ENCODE data around the gene BAIAP2. TPM values are rescaled to one million over a fixed set of nuclear protein-coding genes. Genes with fewer than 3 reads are reported as not detected.

Gene BAIAP2
- total RNA-seq, 1 donor from 2014 or later: 48.9 TPM

GRCh38 chr17:81092518-81093095 lies 57.7 kb downstream of the BAIAP2 start:
- TF ChIP-seq CTCF (IDR thresholded peaks at IDR 0.05; ENCODE audit: unreplicated experiment): no peak
- no peak overlapping the region for H3K27ac Mint-ChIP-seq
- H3K9me3 Mint-ChIP-seq: no peaks in the 10 kb centered on the region
- peaks cover 36% of the 10 kb centered on the region for H3K4me1 Mint-ChIP-seq
- no peak overlapping the region for H3K4me3 Mint-ChIP-seq
- H3K27me3 Mint-ChIP-seq (ENCODE audit: low read depth): no peaks in the 10 kb centered on the region
- no peak for DNase-seq (ENCODE audit: low spot score in 2 of 2, unreplicated experiment in 2 of 2)
- no peaks in the 10 kb centered on the region for H3K36me3 Mint-ChIP-seq

- no peaks in the 10 kb centered on the region for H3K9me3 Mint-ChIP-seq
- no peak for TF ChIP-seq CTCF (IDR thresholded peaks at IDR 0.05; ENCODE audit: unreplicated experiment)
Observed at GRCh38 chr17:81093619-81094508, 58.9 kb downstream of the BAIAP2 start.

GRCh38 chr17:81094509-81095382 lies 59.8 kb downstream of the BAIAP2 start:
- peaks cover 40% of the 10 kb centered on the region for H3K4me1 Mint-ChIP-seq
- peak overlapping the region; percentile 72 for H3K27ac Mint-ChIP-seq

More at GRCh38 chr17:81093619-81094508, 58.9 kb downstream of the BAIAP2 start:
- H3K27ac Mint-ChIP-seq: peak overlapping the region; percentile 72
- no peak for DNase-seq (ENCODE audit: low spot score in 2 of 2, unreplicated experiment in 2 of 2)
- H3K4me3 Mint-ChIP-seq: no peak overlapping the region
- peaks cover 40% of the 10 kb centered on the region for H3K4me1 Mint-ChIP-seq
- H3K36me3 Mint-ChIP-seq: no peaks in the 10 kb centered on the region
- no peaks in the 10 kb centered on the region for H3K27me3 Mint-ChIP-seq (ENCODE audit: low read depth)

GRCh38 chr17:81095383-81095762 lies 60.4 kb downstream of the BAIAP2 start:
- Mint-ChIP-seq H3K9me3 (no peaks in the 10 kb centered on the region), H3K4me3 (no peak overlapping the region)
- DNase-seq (ENCODE audit: low spot score in 2 of 2, unreplicated experiment in 2 of 2): no peak

More at GRCh38 chr17:81094509-81095382, 59.8 kb downstream of the BAIAP2 start:
- no peaks in the 10 kb centered on the region for H3K9me3 Mint-ChIP-seq
- H3K4me3 Mint-ChIP-seq: peak overlapping the region; percentile 10
- DNase-seq (ENCODE audit: low spot score in 2 of 2, unreplicated experiment in 2 of 2): peak; percentile 62 to 77
- H3K36me3 Mint-ChIP-seq: no peaks in the 10 kb centered on the region
- TF ChIP-seq CTCF (IDR thresholded peaks at IDR 0.05; ENCODE audit: unreplicated experiment): no peak
- H3K27me3 Mint-ChIP-seq (ENCODE audit: low read depth): no peaks in the 10 kb centered on the region

More at GRCh38 chr17:81095383-81095762, 60.4 kb downstream of the BAIAP2 start:
- no peak for TF ChIP-seq CTCF (IDR thresholded peaks at IDR 0.05; ENCODE audit: unreplicated experiment)
- Mint-ChIP-seq H3K27me3 (ENCODE audit: low read depth) (no peaks in the 10 kb centered on the region), H3K36me3 (no peaks in the 10 kb centered on the region), H3K4me1 (peaks cover 40% of the 10 kb centered on the region), H3K27ac (peak overlapping the region; percentile 72)
